ENCODE data around the gene GPR152. TPM values are rescaled to one million over a fixed set of nuclear protein-coding genes. Genes with fewer than 3 reads are reported as not detected.
"Not testable (repeated sequence)": the region's sequence is repeated elsewhere in the genome, so short reads cannot be mapped to it uniquely, and the experiment has no call there.

The GPR152 gene
- total and polyA plus RNA-seq, 2 of the 8 experiments (the other 6 are each of a cell fraction or from before 2014, with no cell fraction given), result not detected

DNA sequence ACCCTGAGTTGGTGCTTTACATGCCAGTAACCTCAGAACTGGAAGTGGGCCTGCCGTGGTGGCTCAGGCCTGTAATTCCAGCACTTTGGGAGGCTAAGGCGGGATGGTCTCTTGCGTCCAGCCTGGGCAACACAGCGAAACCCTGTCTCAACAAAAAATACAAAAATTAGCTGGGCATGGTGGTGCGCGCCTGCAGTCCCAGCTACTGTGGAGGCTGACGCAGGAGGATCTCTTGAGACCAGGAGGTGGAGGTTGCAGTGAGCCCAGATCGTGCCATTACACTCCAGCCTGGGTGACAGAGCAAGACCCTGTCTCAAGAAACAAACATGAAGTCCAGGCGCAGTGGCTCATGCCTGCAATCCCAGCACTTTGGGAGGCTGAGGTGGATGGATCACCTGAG, 49.4 kb downstream of the GPR152 start:
- H2BK5ac ChIP-seq (ENCODE audit: low read depth, low read length); H4K5ac ChIP-seq (ENCODE audit: insufficient read length, low read depth, low read length); H3K4me2 ChIP-seq (ENCODE audit: insufficient read depth in 1 of 2, low read depth in 2 of 2, low read length in 2 of 2); H3K9me3 ChIP-seq (ENCODE audit: insufficient read depth in 2 of 2, low read depth in 1 of 2, low read length in 1 of 2); H3K18ac ChIP-seq (ENCODE audit: extremely low read depth, low read length); H3K23me2 ChIP-seq (ENCODE audit: low read depth, low read length); H3K23ac ChIP-seq (ENCODE audit: insufficient read length); H2BK20ac ChIP-seq (ENCODE audit: low read length); H3K79me2 ChIP-seq (ENCODE audit: control insufficient read depth in 1 of 2, insufficient read depth in 2 of 2, low read length in 2 of 2); H2AFZ ChIP-seq (ENCODE audit: low read length); H3K14ac ChIP-seq (ENCODE audit: insufficient read length); H3K9ac ChIP-seq (replicated peaks in 1 of 4; ENCODE audit: extremely low read depth in 1 of 4, low read depth in 3 of 4, low read length in 3 of 4); FAIRE-seq; H2BK120ac ChIP-seq (replicated peaks; ENCODE audit: low read depth, low read length); H3K27me3 ChIP-seq (replicated peaks in 1 of 4; ENCODE audit: control insufficient read depth in 3 of 4, extremely low read depth in 1 of 4, insufficient read depth in 3 of 4, low read length in 3 of 4); H3K4me1 ChIP-seq (replicated peaks in 1 of 4; ENCODE audit: control insufficient read depth in 3 of 4, insufficient read depth in 4 of 4, low read length in 3 of 4); DNase-seq (ENCODE audit: low read depth in 1 of 2, low spot score in 2 of 2); H3K27ac ChIP-seq (ENCODE audit: low read depth, low read length); H3K4ac ChIP-seq (replicated peaks; ENCODE audit: insufficient read length, low read depth, low read length); H3K56ac ChIP-seq (replicated peaks; ENCODE audit: insufficient read length, low read depth, low read length); H4K91ac ChIP-seq (replicated peaks; ENCODE audit: insufficient read length, low read length); H3K79me1 ChIP-seq (ENCODE audit: low read depth, low read length); H2AK5ac ChIP-seq (ENCODE audit: low read depth, low read length); H3K4me3 ChIP-seq (ENCODE audit: extremely low read depth in 1 of 4, insufficient read depth in 2 of 4, low read depth in 3 of 4, low read length in 4 of 4): not testable (repeated sequence)
- ChIA-PET POLR2A (ENCODE audit: partially characterized antibody) (interaction anchor here (0.8 to 4.3 kb wide), 8 partner anchors 8 to 90 kb away, joined by 3 to 31 read pairs (median 6); partner anchors contain the start of genes PTPRCAP and RAD9A), CTCF (ENCODE audit: partially characterized antibody) (interaction anchor here (1.1 to 4.9 kb wide), 6 partner anchors 12 to 72 kb away, joined by 4 to 25 read pairs (median 12); partner anchors contain the start of genes POLD4 and RAD9A)
- H2BK12ac ChIP-seq (ENCODE audit: low read depth, low read length), result peak overlapping the region; percentile 81; the same call in 1 of the 2 replicates
- peaks cover 6 to 13% (median 12%) of the 10 kb centered on the region in 4 experiments; a peak in 6 of 8 replicates for H3K36me3 ChIP-seq (ENCODE audit: control insufficient read depth in 2 of 4, insufficient read depth in 4 of 4, low read length in 3 of 4)
- peak overlapping the region; percentile 51; the same call in 1 of the 2 replicates for H4K8ac ChIP-seq (ENCODE audit: extremely low read depth, insufficient read depth, low read length)
- H2BK15ac ChIP-seq (ENCODE audit: low read length), result peak overlapping the region; percentile 46; the same call in 1 of the 2 replicates
- 94% methylated on average over 9 of the region's 9 CpGs; no CpG with 5 or more reads in 1 of the 2 experiments for WGBS, 2 experiments (ENCODE audit: extremely low coverage in 1 of 2, insufficient coverage in 1 of 2, insufficient read length in 1 of 2, insufficient replicate concordance in 2 of 2, low coverage in 1 of 2, low lambda C conversion rate in 2 of 2, missing lambda C conversion rate in 1 of 2)
- peaks cover 0 to 10% of the 10 kb centered on the region in 2 experiments for H4K20me1 ChIP-seq (replicated peaks in 1 of 2; ENCODE audit: control insufficient read depth in 1 of 2, insufficient read depth in 2 of 2, low read length in 2 of 2)

Data from H1 (cell line).